SK-N-SH (cell line): ENCODE results near the gene TCF7L2. TPM values are rescaled to one million over a fixed set of nuclear protein-coding genes. Genes with fewer than 3 reads are reported as not detected.

Experiments
- CTCF ChIA-PET: fragments of 300-600, 350-600 bp; formaldehyde crosslinking; extraction: SDS; loops from one replicate; lab custom pipeline; 2021; lab: Yijun Ruan, JAX
- POLR2A ChIA-PET: fragments of 350-600 bp; sonication (Branson Sonifier 250); formaldehyde crosslinking; extraction: SDS; loops from one replicate; lab custom pipeline; 2020; ENCODE audit warnings: antibody characterized with exemption, inconsistent platforms; lab: Yijun Ruan, JAX
- DNase-seq: peaks from one replicate; pipeline ENCODE4 v3.0.0; 2012
- H2AFZ ChIP-seq: fragments of 200-600 bp; sonication (generic); 2 replicates; pipeline ENCODE4 v1.8.1; 2016; ENCODE audit warnings: antibody characterized with exemption, mild to moderate bottlenecking, low read depth
- H3F3A ChIP-seq: fragments of 200-600 bp; sonication (generic); replicated peaks from 2 replicates; pipeline ENCODE3; 2016; ENCODE audit warnings: antibody characterized with exemption, mild to moderate bottlenecking; ENCODE audit not compliant: insufficient read depth
- H3K27ac ChIP-seq, 2 experiments: fragments of 200-500 bp in 1 of 2; fragments of 200-600 bp in 1 of 2; sonication (Bioruptor generic) in 1 of 2; sonication (generic), shearing (Covaris generic) in 1 of 2; 2 replicates each; pipeline versions ENCODE4 v1.5.1 to v1.6.1; 2014 to 2016; ENCODE audit warnings: low read depth in 2 of 2, inconsistent platforms in 1 of 2, low read length in 1 of 2, mild to moderate bottlenecking in 1 of 2, mixed read lengths in 1 of 2
- H3K27me3 ChIP-seq: fragments of 200-600 bp; sonication (generic), shearing (Covaris generic); 2 replicates; pipeline ENCODE4 v1.6.1; 2016; ENCODE audit warnings: mixed run types; ENCODE audit not compliant: insufficient read depth
- H3K36me3 ChIP-seq, 2 experiments: fragments of 200-500 bp in 1 of 2; fragments of 200-600 bp in 1 of 2; sonication (Bioruptor generic) in 1 of 2; sonication (generic) in 1 of 2; replicated peaks in 1 of 2; 2 replicates each; pipeline versions ENCODE3 to v1.5.1; 2014 to 2016; ENCODE audit warnings: low read length in 1 of 2, mild to moderate bottlenecking in 1 of 2; ENCODE audit not compliant: insufficient read depth in 2 of 2, control insufficient read depth in 1 of 2
- H3K4me1 ChIP-seq, 2 experiments: fragments of 200-500 bp in 1 of 2; fragments of 200-600 bp in 1 of 2; sonication (Bioruptor generic) in 1 of 2; sonication (generic), shearing (Covaris generic) in 1 of 2; 2 replicates each; pipeline versions ENCODE4 v1.5.1 to v1.6.1; 2014 to 2016; ENCODE audit warnings: low read depth in 1 of 2, low read length in 1 of 2, mixed run types in 1 of 2; ENCODE audit not compliant: insufficient read depth in 2 of 2, control insufficient read depth in 1 of 2
- H3K4me2 ChIP-seq: fragments of 200-600 bp; sonication (generic), shearing (Covaris generic); 2 replicates; pipeline ENCODE4 v1.6.1; 2017; ENCODE audit warnings: mixed run types
- H3K4me3 ChIP-seq, 2 experiments: fragments of 200-500 bp in 1 of 2; fragments of 200-600 bp in 1 of 2; sonication (Bioruptor generic) in 1 of 2; sonication (generic), shearing (Covaris generic) in 1 of 2; 2 replicates each; pipeline versions ENCODE4 v1.5.1 to v1.8.1; 2014 to 2016; ENCODE audit warnings: low read depth in 2 of 2, inconsistent platforms in 1 of 2, low read length in 1 of 2, mild to moderate bottlenecking in 1 of 2, mixed read lengths in 1 of 2, moderate library complexity in 1 of 2
- H3K79me2 ChIP-seq: fragments of 200-600 bp; sonication (generic); 2 replicates; pipeline ENCODE4 v1.8.1; 2017; ENCODE audit warnings: mild to moderate bottlenecking; ENCODE audit not compliant: insufficient read depth
- H3K9ac ChIP-seq: fragments of 200-600 bp; sonication (generic); 2 replicates; pipeline ENCODE4 v1.6.1; 2017; ENCODE audit warnings: mixed run types
- H3K9me2 ChIP-seq: fragments of 200-600 bp; sonication (generic); 2 replicates; pipeline ENCODE4 v1.6.1; 2017; ENCODE audit warnings: mixed run types
- H3K9me3 ChIP-seq: fragments of 200-600 bp; sonication (generic); 2 replicates; pipeline ENCODE4 v1.6.1; 2017; ENCODE audit warnings: mixed run types, mild to moderate bottlenecking, moderate library complexity
- H4K20me1 ChIP-seq: fragments of 200-600 bp; sonication (generic); 2 replicates; pipeline ENCODE4 v1.6.1; 2017; ENCODE audit warnings: mild to moderate bottlenecking, mixed run types; ENCODE audit not compliant: insufficient read depth
- ELF1 ChIP-seq: IDR thresholded peaks from 2 replicates; pipeline ENCODE4 v1.4.0; 2012
- GATA2 ChIP-seq: sonication (generic); formaldehyde crosslinking; IDR thresholded peaks from 2 replicates; pipeline ENCODE4 v1.5.0; 2020; ENCODE audit warnings: mild to moderate bottlenecking, missing genetic modification reagents
- MEF2A ChIP-seq: IDR thresholded peaks from 2 replicates; pipeline ENCODE4 v1.4.0; 2012; ENCODE audit warnings: low read depth, borderline replicate concordance
- NRF1 ChIP-seq: IDR thresholded peaks from 2 replicates; pipeline ENCODE4 v1.6.1; 2012; ENCODE audit warnings: low read depth, mild to moderate bottlenecking, low read length
- PBX3 ChIP-seq: IDR thresholded peaks from 2 replicates; pipeline ENCODE4; 2012
- TAF1 ChIP-seq: IDR thresholded peaks from 2 replicates; pipeline ENCODE4 v1.6.1; 2012; ENCODE audit warnings: low read depth, mild to moderate bottlenecking, low read length, moderate library complexity, borderline replicate concordance
- USF1 ChIP-seq: IDR thresholded peaks from 2 replicates; pipeline ENCODE4 v1.4.0; 2012; ENCODE audit warnings: low read depth, borderline replicate concordance
- WGBS: methylation state at CpG from one replicate; pipeline ENCODE4 v1.1.6; 2017; ENCODE audit warnings: low lambda C conversion rate; 5-methylcytosine and 5-hydroxymethylcytosine counted together
- polyA plus RNA-seq, 3 experiments: library from polyadenylated mRNA; depleted of rRNA; stranded (reverse); fragments of >200 nt; gene quantifications; 2 replicates each; pipeline ENCODE4 v1.2.3, GENCODE V29; 2012

Gene TCF7L2
- polyA plus RNA-seq, 1 of the 3 experiments (the other 2 are of a cell fraction): 10.2 TPM

GRCh38 chr10:113025487-113025886 lies 75.4 kb downstream of the TCF7L2 start:
- TF ChIP-seq USF1: no peak
- no peak for TF ChIP-seq NRF1
- TF ChIP-seq GATA2 (CRISPR knock-in tag): no peak
- peaks cover 54% of the 10 kb centered on the region for H3K79me2 ChIP-seq
- 96% methylated on average over 6 of the region's 6 CpGs for WGBS
- no peaks in the 10 kb centered on the region for H3K36me3 ChIP-seq
- ChIA-PET POLR2A (interaction anchor here (0.7 kb wide), 1 partner anchor 401 kb away, joined by 3 read pairs; no protein-coding TSS in a partner anchor), CTCF (no interaction called here)
- H3K4me1 ChIP-seq: peaks cover 0 to 29% of the 10 kb centered on the region in 2 experiments; a peak in 3 of 4 replicates
- H3K4me3 ChIP-seq: no peak overlapping the region
- no peaks in the 10 kb centered on the region for H3K27me3 ChIP-seq
- DNase-seq: no peak
- H3K9me2 ChIP-seq: no peaks in the 10 kb centered on the region
- H3K4me2 ChIP-seq: no peak overlapping the region
- peaks cover 17% of the 10 kb centered on the region for H4K20me1 ChIP-seq
- H3F3A ChIP-seq: peaks cover 15% of the 10 kb centered on the region
- no peak overlapping the region for H2AFZ ChIP-seq
- H3K9me3 ChIP-seq: no peaks in the 10 kb centered on the region
- H3K27ac ChIP-seq: peak overlapping the region in 1 of 2 experiments; percentile 92; a peak in 2 of 4 replicates
- no peak overlapping the region for H3K9ac ChIP-seq

- peak overlapping the region in 1 of 2 experiments; percentile 92; a peak in 3 of 4 replicates for H3K27ac ChIP-seq
- peaks cover 16% of the 10 kb centered on the region for H4K20me1 ChIP-seq
Observed at GRCh38 chr10:113026679-113027078, 76.6 kb downstream of the TCF7L2 start.

DNA sequence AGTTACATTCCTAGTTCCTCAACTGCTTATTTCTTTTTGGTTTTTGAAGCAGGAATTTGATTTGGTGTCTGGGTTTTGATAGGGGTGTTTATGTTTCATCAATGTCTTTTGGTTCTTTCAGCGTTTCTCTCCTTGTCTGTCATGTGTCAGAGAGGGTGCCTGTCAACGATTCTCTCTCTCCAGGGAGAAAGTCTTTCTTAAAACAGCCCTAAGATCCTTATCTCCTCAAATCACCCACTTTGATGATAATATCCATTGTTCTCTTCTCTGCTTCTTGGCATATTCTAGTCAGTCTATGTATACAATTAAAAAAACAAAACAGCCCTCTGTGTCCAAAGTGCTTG lies 77.2 kb downstream of the TCF7L2 start:
- Histone ChIP-seq H3K9ac (no peak overlapping the region), H3K27me3 (no peaks in the 10 kb centered on the region), H3K4me3 (no peak overlapping the region)
- POLR2A ChIA-PET: no interaction called here
- no peak for TF ChIP-seq TAF1
- peak; percentile 46 for TF ChIP-seq PBX3
- TF ChIP-seq, all 33 proteins: peak for 1
- no peaks in the 10 kb centered on the region for H3K9me3 ChIP-seq
- DNase-seq: no peak
- H3K36me3 ChIP-seq: no peaks in the 10 kb centered on the region
- peaks cover 15% of the 10 kb centered on the region for H3F3A ChIP-seq
- H3K4me2 ChIP-seq: peak overlapping the region; percentile 29; the same call in 1 of the 2 replicates
- 40% methylated on average over 2 of the region's 2 CpGs for WGBS
- CTCF ChIA-PET: no interaction called here
- H3K27ac ChIP-seq: peak overlapping the region in 1 of 2 experiments; percentile 92; a peak in 3 of 4 replicates
- peaks cover 64% of the 10 kb centered on the region for H3K79me2 ChIP-seq
- peaks cover 0 to 29% of the 10 kb centered on the region in 2 experiments; a peak in 3 of 4 replicates for H3K4me1 ChIP-seq
- H4K20me1 ChIP-seq: peaks cover 10% of the 10 kb centered on the region
- H2AFZ ChIP-seq: no peak overlapping the region
- no peaks in the 10 kb centered on the region for H3K9me2 ChIP-seq

More at GRCh38 chr10:113026679-113027078, 76.6 kb downstream of the TCF7L2 start:
- CTCF ChIA-PET: no interaction called here
- peaks cover 15% of the 10 kb centered on the region for H3F3A ChIP-seq
- POLR2A ChIA-PET: no interaction called here
- no peak for DNase-seq
- H2AFZ ChIP-seq: no peak overlapping the region
- H3K9ac ChIP-seq: no peak overlapping the region; the same call in 1 of the 2 replicates
- H3K9me3 ChIP-seq: no peaks in the 10 kb centered on the region
- peaks cover 58% of the 10 kb centered on the region for H3K79me2 ChIP-seq
- peak overlapping the region; percentile 29; the same call in 1 of the 2 replicates for H3K4me2 ChIP-seq
- 44% methylated on average over 4 of the region's 4 CpGs for WGBS
- TF ChIP-seq ELF1: no peak
- peak; percentile 68; the same call in 1 of the 2 replicates for TF ChIP-seq MEF2A
- no peaks in the 10 kb centered on the region for H3K36me3 ChIP-seq
- H3K9me2 ChIP-seq: no peaks in the 10 kb centered on the region
- H3K27me3 ChIP-seq: no peaks in the 10 kb centered on the region
- H3K4me3 ChIP-seq: no peak overlapping the region
- peaks cover 0 to 29% of the 10 kb centered on the region in 2 experiments; a peak in 3 of 4 replicates for H3K4me1 ChIP-seq
